CD4-positive, alpha-beta T cell treated with Interferon gamma for 1 hour (primary cell): Measurements from ENCODE around the gene CXCL14.
"Not testable (repeated sequence)": the region's sequence is repeated elsewhere in the genome, so short reads cannot be mapped to it uniquely, and the experiment has no call there.

Source experiments
- DNase-seq: peaks from one replicate; pipeline ENCODE4 v3.0.0-alpha.2; 2020

Gene CXCL14

GRCh38 chr5:135541807-135542502 is 36.8 kb downstream of the CXCL14 start:
- DNase-seq: no peak

- no peak for DNase-seq
Measured at GRCh38 chr5:135539430-135540005, 39.3 kb downstream of the CXCL14 start.

DNA sequence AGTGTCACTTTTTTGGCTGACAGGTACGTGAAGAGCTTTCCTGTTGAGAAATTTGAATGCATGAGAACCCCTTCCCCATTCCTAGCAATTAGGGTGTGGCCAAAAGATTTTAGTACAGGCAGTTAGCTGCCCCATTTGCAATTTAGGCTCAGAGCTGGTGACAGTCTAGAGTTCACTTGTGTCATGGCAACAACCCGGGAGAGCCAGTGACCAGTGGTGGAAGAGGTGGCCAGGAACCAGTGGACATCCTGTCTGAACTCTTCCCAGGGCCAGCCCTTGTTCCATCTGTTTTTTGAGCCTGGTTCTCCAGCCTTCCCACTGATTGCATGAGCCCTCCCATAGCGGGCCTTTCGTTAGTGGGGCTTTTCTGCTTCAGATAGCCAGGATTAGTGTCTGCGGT is 40.5 kb downstream of the CXCL14 start:
- DNase-seq: no peak

- DNase-seq: no peak
Measured at GRCh38 chr5:135537745-135538144, 41.0 kb downstream of the CXCL14 start.

- no peak for DNase-seq
Measured at GRCh38 chr5:135537271-135537670, 41.5 kb downstream of the CXCL14 start.

DNA sequence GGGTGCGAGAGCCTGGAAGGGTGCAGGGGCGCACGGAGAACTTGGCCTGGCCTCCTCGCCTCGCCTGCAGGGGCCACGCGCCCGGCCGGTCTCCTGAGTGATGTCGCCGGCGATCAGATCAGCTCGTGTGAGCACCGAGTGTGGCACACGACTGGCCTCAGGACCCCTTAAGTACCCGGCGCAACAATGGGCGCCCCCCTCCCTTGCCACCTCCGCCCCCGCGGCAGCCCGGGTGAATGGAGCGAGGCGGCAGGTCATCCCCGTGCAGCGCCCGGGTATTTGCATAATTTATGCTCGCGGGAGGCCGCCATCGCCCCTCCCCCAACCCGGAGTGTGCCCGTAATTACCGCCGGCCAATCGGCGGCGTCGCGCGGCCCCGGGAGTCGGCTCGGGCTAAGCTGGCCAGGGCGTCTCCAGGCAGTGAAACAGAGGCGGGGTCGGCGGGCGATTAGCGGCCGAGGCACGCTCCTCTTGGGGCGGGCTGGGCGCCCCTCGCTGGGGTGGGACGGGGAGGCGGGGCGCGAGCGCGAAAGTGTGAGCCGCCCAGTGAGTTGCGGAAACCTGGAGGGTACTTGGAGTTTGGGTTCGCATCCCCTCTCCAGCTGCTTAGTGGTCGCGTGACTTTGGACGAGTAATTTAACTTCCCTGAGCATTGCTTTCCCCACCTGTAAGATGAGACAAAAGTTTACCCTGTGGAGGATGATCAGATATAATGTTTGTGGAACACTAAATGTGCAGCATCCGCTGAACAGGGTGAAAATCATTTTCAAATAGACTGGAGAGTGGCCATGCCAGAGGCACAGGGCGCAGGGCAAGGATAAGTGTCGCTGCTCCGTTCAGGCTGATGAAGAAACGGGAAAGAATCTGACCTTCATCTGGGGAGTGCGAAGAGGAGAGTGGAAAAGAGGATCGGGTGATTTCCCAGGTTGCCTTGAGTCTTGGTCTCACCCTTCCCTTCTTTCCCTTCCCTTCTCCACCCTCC is 42.7 kb downstream of the CXCL14 start, which contains the start of gene NEUROG1:
NEUROG1 (minus strand) TSS at position 145 of the 982 bp plus-strand sequence. CDS start 274 bp downstream, outside the sequence.
- DNase-seq: no peak

DNA sequence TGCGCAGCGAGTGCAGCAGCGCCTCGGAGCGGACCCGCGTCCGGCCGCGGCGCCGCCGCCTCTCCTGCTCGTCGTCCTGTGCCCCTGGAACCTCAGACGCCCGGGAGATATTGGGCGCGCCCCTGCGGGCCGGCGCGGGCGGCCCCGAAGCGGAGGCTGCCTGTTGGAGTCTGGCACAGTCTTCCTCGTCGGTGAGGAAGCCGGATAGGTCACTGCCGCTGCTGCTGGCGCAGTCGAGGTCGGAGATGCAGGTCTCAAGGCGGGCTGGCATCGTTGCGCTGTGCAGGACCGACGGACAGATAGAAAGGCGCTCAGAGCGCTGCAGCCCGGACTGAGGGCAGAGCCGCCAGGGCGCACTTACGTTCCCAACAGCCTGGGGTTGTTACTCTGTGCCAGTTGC is 43.4 kb downstream of the CXCL14 start:
- DNase-seq: no peak

DNA sequence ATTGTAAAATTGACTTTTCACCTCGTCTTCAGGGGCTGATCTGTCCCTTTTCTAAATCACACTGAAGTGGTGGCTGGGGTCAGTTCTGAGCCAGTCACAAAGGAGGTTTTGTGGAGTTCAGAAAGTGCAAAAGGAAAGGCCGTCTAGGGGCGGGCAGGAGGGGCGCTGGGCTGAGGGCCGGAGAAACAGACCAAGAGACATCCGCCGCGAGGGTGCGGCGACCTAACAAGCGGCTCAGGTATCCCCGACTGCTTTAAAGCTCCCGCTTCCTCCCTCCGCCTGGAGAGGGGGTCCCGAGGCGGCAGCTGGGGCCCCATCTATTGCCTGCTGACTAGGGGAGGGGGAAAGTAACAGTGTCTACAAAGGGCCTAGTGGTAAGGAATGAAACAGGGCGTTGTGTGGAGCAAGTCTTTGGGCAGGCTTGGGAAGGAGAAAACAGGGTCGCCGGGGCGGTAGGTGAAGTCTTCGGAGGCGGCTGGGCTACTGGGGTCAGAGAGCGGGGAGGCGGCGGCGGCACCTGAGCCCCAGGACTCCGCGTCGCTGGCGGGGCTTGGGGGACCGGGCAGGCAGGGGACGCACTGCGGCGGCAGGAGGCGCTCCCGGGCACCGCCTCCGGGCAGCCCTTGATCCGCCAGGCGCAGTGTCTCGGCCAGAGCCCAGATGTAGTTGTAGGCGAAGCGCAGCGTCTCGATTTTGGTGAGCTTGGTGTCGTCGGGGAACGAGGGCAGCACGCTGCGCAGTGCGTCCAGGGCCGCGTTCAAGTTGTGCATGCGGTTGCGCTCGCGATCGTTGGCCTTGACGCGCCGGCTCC is 44.0 kb downstream of the CXCL14 start:
- DNase-seq: no peak

DNA sequence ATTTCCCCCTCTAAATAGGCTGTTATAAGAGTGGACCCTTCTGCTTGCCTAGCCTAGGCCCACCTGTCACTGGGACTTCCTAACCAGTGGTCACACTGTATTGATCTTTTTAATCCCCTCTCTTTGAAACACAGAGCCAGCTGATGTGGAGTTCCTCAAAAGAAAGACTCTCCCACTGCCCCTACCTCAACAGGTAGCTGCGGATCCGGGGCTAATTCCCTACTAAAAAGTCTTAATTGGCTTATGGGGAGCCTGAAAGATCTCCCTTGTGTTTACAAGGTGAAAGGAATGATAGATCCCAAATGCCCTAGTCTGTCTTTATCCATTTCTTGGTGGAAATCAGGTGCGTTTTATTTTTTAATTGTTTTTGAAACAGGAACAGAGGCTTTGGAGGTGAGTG is 45.0 kb downstream of the CXCL14 start:
- no peak for DNase-seq

DNA sequence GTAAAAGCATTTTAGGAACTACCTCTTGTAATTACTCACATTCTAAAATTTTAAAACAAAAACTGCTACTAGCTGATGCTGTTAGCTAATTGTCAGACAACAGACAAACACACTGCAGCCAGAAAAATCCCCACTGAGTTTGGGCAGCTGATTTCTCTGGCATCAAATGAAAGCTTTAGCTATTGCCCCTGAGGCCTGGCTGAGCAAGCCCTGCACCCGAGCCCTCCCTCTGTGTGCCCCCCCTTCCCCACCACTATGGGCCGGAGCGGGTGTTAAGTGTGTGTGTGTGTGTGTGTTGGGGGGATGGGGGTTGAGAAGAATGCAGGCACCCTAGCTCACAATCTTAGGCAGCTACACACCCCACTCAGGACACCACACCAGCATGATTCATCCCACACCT is 45.5 kb downstream of the CXCL14 start:
- no peak for DNase-seq

- DNase-seq: not testable (repeated sequence)
Measured at GRCh38 chr5:135529576-135529975, 49.2 kb downstream of the CXCL14 start.

DNA sequence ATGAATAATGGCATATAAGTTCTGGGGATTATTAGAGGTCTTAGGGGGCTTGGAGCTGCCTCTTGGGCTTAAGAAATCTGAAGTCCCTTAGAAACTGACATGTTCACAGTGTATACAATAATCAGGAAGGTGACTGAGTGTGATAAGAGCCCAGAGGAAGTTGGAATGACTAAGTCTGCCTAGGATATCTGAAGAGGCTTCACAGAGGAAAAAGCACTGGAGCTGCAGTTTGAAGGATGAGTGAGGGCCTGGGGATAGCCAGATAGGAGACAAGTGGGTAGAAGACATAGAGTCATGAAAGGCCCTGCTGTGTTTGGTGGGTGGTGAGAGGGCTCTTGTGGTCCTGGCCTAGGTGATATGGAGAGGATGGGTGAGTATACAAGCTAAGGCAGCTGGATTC is 51.9 kb downstream of the CXCL14 start:
- DNase-seq: no peak

DNA sequence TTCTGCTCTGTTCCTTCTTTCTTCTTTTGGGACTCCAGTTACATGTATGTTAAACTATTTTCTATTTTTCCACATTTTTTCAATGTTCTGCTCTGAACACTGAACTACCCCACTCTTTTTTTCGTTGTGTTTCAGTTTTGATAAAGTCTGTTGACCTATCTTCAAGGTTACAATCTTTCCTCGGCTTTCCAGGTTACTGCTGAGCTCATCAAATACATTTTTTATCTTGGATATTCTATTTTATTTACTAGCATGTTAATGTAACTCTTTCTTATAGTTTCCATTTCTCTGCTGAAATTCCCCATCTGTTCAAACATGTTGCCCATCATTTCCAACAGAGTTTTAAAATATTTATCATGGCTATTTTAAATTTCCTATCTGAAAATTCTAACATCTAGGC is 56.8 kb downstream of the CXCL14 start:
- no peak for DNase-seq
